ENCODE results near the gene RAB44. TPM values are rescaled to one million over a fixed set of nuclear protein-coding genes. Genes with fewer than 3 reads are reported as not detected.

Gene RAB44
- total and polyA plus RNA-seq, 7 donors, result under 0.01 to 0.71 (median 0.17) TPM; not detected in 3

DNA sequence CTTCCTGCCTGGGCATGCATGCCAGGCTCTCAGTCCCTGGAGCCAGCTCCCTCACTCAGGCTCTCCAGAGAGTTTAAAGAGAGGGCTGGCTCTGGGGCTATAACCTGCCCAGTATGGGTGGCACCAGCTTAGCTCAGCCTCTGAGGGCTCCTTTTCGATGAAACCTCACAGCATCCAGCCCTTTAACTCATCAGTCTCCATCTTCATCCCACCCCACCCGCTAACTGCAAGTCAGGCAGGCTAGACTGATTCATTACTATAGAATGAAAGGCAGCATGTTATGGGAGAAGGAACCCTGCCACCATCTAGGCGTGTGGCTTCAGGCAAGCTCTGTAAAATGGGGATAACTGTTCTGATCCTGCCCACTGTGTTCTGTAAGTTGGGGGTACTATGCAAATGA, 53.5 kb downstream of the RAB44 start:
- H3K4me3 ChIP-seq, result no peak overlapping the region
- DNase-seq, result no peak
- intact Hi-C loops (cut with DNase I), result no loop called here
- H3K36me3 ChIP-seq, result no peaks in the 10 kb centered on the region
- no peak overlapping the region for H3K27ac ChIP-seq
- peaks cover 0 to 2% (median 0%) of the 10 kb centered on the region in 4 donors for H3K9me3 ChIP-seq
- TF ChIP-seq POLR2A (IDR thresholded peaks at IDR 0.05) (no peak), EP300 (IDR thresholded peaks at IDR 0.05) (no peak), POLR2AphosphoS5 (IDR thresholded peaks at IDR 0.05) (no peak)
- TF ChIP-seq, protein P1, sequence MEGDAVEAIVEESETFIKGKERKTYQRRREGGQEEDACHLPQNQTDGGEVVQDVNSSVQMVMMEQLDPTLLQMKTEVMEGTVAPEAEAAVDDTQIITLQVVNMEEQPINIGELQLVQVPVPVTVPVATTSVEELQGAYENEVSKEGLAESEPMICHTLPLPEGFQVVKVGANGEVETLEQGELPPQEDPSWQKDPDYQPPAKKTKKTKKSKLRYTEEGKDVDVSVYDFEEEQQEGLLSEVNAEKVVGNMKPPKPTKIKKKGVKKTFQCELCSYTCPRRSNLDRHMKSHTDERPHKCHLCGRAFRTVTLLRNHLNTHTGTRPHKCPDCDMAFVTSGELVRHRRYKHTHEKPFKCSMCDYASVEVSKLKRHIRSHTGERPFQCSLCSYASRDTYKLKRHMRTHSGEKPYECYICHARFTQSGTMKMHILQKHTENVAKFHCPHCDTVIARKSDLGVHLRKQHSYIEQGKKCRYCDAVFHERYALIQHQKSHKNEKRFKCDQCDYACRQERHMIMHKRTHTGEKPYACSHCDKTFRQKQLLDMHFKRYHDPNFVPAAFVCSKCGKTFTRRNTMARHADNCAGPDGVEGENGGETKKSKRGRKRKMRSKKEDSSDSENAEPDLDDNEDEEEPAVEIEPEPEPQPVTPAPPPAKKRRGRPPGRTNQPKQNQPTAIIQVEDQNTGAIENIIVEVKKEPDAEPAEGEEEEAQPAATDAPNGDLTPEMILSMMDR (IDR thresholded peaks at IDR 0.05), result no peak
- no peaks in the 10 kb centered on the region for H3K27me3 ChIP-seq
- 82 to 94% methylated on average over 3 of the region's 3 CpGs for WGBS, 2 donors
- H3K4me1 ChIP-seq, result no peaks in the 10 kb centered on the region

DNA sequence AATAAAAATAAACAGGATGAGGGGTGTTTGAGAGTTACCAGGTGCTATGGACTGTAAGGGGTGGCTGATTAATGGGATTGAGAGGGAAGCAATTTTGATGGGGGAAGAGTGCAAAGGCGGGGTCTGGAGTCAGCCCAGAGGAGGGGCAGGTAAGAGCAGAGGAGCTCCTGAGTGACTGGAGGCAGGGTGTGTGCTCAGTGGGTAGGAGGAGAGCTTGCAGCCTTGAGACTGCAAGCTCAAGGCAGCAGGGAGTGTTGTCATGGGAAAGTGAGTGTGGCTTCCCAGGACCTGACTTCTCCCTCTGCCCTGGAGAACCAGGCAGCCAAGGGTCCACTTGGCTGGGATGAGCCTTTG, 54.2 kb downstream of the RAB44 start:
- no peaks in the 10 kb centered on the region for H3K36me3 ChIP-seq
- H3K27ac ChIP-seq, result no peak overlapping the region
- no peak overlapping the region for H3K4me3 ChIP-seq
- H3K9me3 ChIP-seq, result peaks cover 0 to 2% (median 0%) of the 10 kb centered on the region in 4 donors
- no peak for DNase-seq
- 0 to 11% methylated on average over 1 of the region's 1 CpG for WGBS, 2 donors
- no peaks in the 10 kb centered on the region for H3K27me3 ChIP-seq
- intact Hi-C loops (cut with DNase I), result no loop called here
- TF ChIP-seq POLR2AphosphoS5 (IDR thresholded peaks at IDR 0.05) (no peak), POLR2A (IDR thresholded peaks at IDR 0.05) (no peak), EP300 (IDR thresholded peaks at IDR 0.05) (no peak)
- TF ChIP-seq, protein P1 (IDR thresholded peaks at IDR 0.05), result no peak
- no peaks in the 10 kb centered on the region for H3K4me1 ChIP-seq

- H3K4me3 ChIP-seq, result no peak overlapping the region
- H3K4me1 ChIP-seq, result no peaks in the 10 kb centered on the region
- H3K9me3 ChIP-seq, result peaks cover 0 to 2% (median 0%) of the 10 kb centered on the region in 4 donors
- TF ChIP-seq, protein P1 (IDR thresholded peaks at IDR 0.05), result no peak
- TF ChIP-seq POLR2AphosphoS5 (IDR thresholded peaks at IDR 0.05) (no peak), POLR2A (IDR thresholded peaks at IDR 0.05) (no peak), EP300 (IDR thresholded peaks at IDR 0.05) (no peak)
- no peaks in the 10 kb centered on the region for H3K27me3 ChIP-seq
- DNase-seq, result no peak
- H3K27ac ChIP-seq, result no peak overlapping the region
- WGBS, 2 donors, result 35 to 75% methylated on average over 6 of the region's 6 CpGs
- intact Hi-C loops (cut with DNase I), result no loop called here
- no peaks in the 10 kb centered on the region for H3K36me3 ChIP-seq
Observed at GRCh38 chr6:36752187-36752885, 54.7 kb downstream of the RAB44 start.

GRCh38 chr6:36752886-36753506, 55.4 kb downstream of the RAB44 start:
- Histone ChIP-seq H3K36me3 (no peaks in the 10 kb centered on the region), H3K4me1 (no peaks in the 10 kb centered on the region)
- TF ChIP-seq POLR2A (IDR thresholded peaks at IDR 0.05), result no peak
- TF ChIP-seq, protein P1 (IDR thresholded peaks at IDR 0.05), result no peak

More at GRCh38 chr6:36752886-36753506, 55.4 kb downstream of the RAB44 start:
- Histone ChIP-seq H3K4me3 (no peak overlapping the region), H3K27ac (no peak overlapping the region), H3K9me3 (peaks cover 0 to 2% (median 0%) of the 10 kb centered on the region in 4 donors), H3K27me3 (no peaks in the 10 kb centered on the region)
- WGBS, 2 donors, result 16 to 40% methylated on average over 6 of the region's 6 CpGs
- intact Hi-C loops (cut with DNase I), result no loop called here
- DNase-seq, result no peak
